ENCODE measurements around the gene APBB1.

APBB1 gene

GRCh38 chr11:6437993-6438392 is 19.1 kb upstream of the APBB1 start:
- TF ChIP-seq CTCF (conservative IDR thresholded peaks at IDR 0.05; ENCODE audit: low read length), result no peak
- H3K4me3 ChIP-seq (ENCODE audit: low read length), result no peak overlapping the region
- DNase-seq (ENCODE audit: low read depth), result no peak

- H3K4me3 ChIP-seq (ENCODE audit: low read length), result no peak overlapping the region
- TF ChIP-seq CTCF (conservative IDR thresholded peaks at IDR 0.05; ENCODE audit: low read length), result no peak
- no peak for DNase-seq (ENCODE audit: low read depth)
Observed at GRCh38 chr11:6437423-6437822, 18.5 kb upstream of the APBB1 start.

- H3K4me3 ChIP-seq (ENCODE audit: low read length), result no peak overlapping the region
- no peak for TF ChIP-seq CTCF (conservative IDR thresholded peaks at IDR 0.05; ENCODE audit: low read length)
- DNase-seq (ENCODE audit: low read depth), result no peak
Observed at GRCh38 chr11:6433998-6434660, 15.2 kb upstream of the APBB1 start.

- DNase-seq (ENCODE audit: low read depth), result peak; percentile 85
- H3K4me3 ChIP-seq (ENCODE audit: low read length), result no peak overlapping the region
- TF ChIP-seq CTCF (conservative IDR thresholded peaks at IDR 0.05; ENCODE audit: low read length), result no peak
Observed at GRCh38 chr11:6431861-6432260, 13.0 kb upstream of the APBB1 start.

- no peak overlapping the region for H3K4me3 ChIP-seq (ENCODE audit: low read length)
- no peak for DNase-seq (ENCODE audit: low read depth)
- TF ChIP-seq CTCF (conservative IDR thresholded peaks at IDR 0.05; ENCODE audit: low read length), result no peak
Observed at GRCh38 chr11:6427516-6427915, 8.6 kb upstream of the APBB1 start.

GRCh38 chr11:6420677-6421076 is 1.8 kb upstream of the APBB1 start:
- no peak overlapping the region for H3K4me3 ChIP-seq (ENCODE audit: low read length)
- no peak for DNase-seq (ENCODE audit: low read depth)
- TF ChIP-seq CTCF (conservative IDR thresholded peaks at IDR 0.05; ENCODE audit: low read length), result no peak

- H3K4me3 ChIP-seq (ENCODE audit: low read length), result peak overlapping the region; percentile 77
- no peak for DNase-seq (ENCODE audit: low read depth)
Observed at GRCh38 chr11:6418557-6419008, 311 bp downstream of the APBB1 start.

More at GRCh38 chr11:6418557-6419008, 311 bp downstream of the APBB1 start:
- TF ChIP-seq CTCF (conservative IDR thresholded peaks at IDR 0.05; ENCODE audit: low read length), result no peak
